Islet precursor cell (in vitro differentiated cells): Measurements from ENCODE around the gene RAD21L1.

Experiments used
- DNase-seq: peaks from one replicate; pipeline ENCODE4 v3.0.0-alpha.2; 2018

The RAD21L1 gene

GRCh38 chr20:1296922-1297321, 71.1 kb downstream of the RAD21L1 start:
- no peak for DNase-seq

GRCh38 chr20:1297486-1297885, 71.6 kb downstream of the RAD21L1 start:
- no peak for DNase-seq

GRCh38 chr20:1298166-1298565, 72.3 kb downstream of the RAD21L1 start:
- DNase-seq = no peak

GRCh38 chr20:1298888-1299511, 73.2 kb downstream of the RAD21L1 start:
- DNase-seq = no peak

- DNase-seq = peak; percentile 73
Observed at GRCh38 chr20:1299522-1299921, 73.7 kb downstream of the RAD21L1 start.

GRCh38 chr20:1300083-1300840, 74.4 kb downstream of the RAD21L1 start:
- no peak for DNase-seq

- no peak for DNase-seq
Observed at GRCh38 chr20:1301031-1301529, 75.2 kb downstream of the RAD21L1 start.

GRCh38 chr20:1302685-1303541, 77.1 kb downstream of the RAD21L1 start:
- no peak for DNase-seq

GRCh38 chr20:1304710-1305515, 79.1 kb downstream of the RAD21L1 start:
- no peak for DNase-seq
